Type B pancreatic cell (in vitro differentiated cells): Measurements from ENCODE around the gene SCAF1. TPM values are rescaled to one million over a fixed set of nuclear protein-coding genes. Genes with fewer than 3 reads are reported as not detected.
A peak's percentile ranks its signal among the peaks of the same experiment; 100 is the strongest.

Experiments used
- DNase-seq: peaks from one replicate; pipeline ENCODE4 v3.0.0; 2021; ENCODE audit warnings: mixed read lengths; ENCODE audit not compliant: unreplicated experiment; ENCODE audit errors: extremely low spot score
- H3K27ac Mint-ChIP-seq: 2 replicates; pipeline ENCODE4 v1.8.0; 2021; ENCODE audit warnings: mild to moderate bottlenecking, mixed read lengths
- H3K27me3 Mint-ChIP-seq: 2 replicates; pipeline ENCODE4 v1.8.0; 2021; ENCODE audit warnings: mixed read lengths
- H3K36me3 Mint-ChIP-seq: 2 replicates; pipeline ENCODE4 v1.8.0; 2021; ENCODE audit warnings: mixed read lengths
- H3K4me1 Mint-ChIP-seq: one replicate; pipeline ENCODE4 v1.8.0; 2021; ENCODE audit warnings: mixed read lengths; ENCODE audit not compliant: unreplicated experiment
- H3K4me3 Mint-ChIP-seq: 2 replicates; pipeline ENCODE4 v1.8.0; 2021; ENCODE audit warnings: mild to moderate bottlenecking, mixed read lengths
- H3K9me3 Mint-ChIP-seq: 2 replicates; pipeline ENCODE4 v1.8.0; 2021; ENCODE audit warnings: mixed read lengths
- total RNA-seq: library from RNA; stranded (reverse); gene quantifications from 2 replicates; pipeline ENCODE4 v1.2.1, GENCODE V29; 2021; ENCODE audit warnings: low replicate concordance
- TF ChIP-seq, protein P1 (sequence below): fragments of 200-600 bp; sonication (generic); conservative IDR thresholded peaks from 2 replicates; pipeline ENCODE4 v1.5.0; 2021; ENCODE audit warnings: antibody characterized with exemption, mild to moderate bottlenecking

Gene SCAF1
- total RNA-seq, 1 donor from 2014 or later = 78.1 TPM

DNA sequence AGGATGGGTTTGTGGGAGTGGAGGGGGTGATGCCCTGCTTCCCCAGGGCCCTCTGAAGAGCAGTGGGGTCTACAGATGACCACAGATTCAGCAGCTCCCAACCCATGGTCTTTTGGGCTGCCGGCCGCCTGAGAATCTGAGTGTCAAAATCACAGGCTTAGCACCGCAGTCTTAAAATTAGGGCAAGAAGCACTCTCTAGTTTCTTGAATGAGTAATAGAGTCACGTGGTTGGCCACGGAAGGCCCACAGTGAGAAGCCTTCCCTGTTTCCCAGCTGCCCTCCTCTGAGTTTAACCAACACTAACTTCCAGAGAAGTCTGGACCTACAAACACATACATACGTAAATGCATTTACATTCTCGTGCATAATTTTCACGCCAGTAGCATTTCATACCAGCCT lies 40.3 kb downstream of the SCAF1 start:
- Mint-ChIP-seq H3K4me3 (no peak overlapping the region), H3K27ac (no peak overlapping the region), H3K27me3 (no peaks in the 10 kb centered on the region), H3K36me3 (peaks cover 8% of the 10 kb centered on the region), H3K9me3 (no peaks in the 10 kb centered on the region), H3K4me1 (peaks cover 9% of the 10 kb centered on the region)
- no peak for DNase-seq
- TF ChIP-seq, protein P1, sequence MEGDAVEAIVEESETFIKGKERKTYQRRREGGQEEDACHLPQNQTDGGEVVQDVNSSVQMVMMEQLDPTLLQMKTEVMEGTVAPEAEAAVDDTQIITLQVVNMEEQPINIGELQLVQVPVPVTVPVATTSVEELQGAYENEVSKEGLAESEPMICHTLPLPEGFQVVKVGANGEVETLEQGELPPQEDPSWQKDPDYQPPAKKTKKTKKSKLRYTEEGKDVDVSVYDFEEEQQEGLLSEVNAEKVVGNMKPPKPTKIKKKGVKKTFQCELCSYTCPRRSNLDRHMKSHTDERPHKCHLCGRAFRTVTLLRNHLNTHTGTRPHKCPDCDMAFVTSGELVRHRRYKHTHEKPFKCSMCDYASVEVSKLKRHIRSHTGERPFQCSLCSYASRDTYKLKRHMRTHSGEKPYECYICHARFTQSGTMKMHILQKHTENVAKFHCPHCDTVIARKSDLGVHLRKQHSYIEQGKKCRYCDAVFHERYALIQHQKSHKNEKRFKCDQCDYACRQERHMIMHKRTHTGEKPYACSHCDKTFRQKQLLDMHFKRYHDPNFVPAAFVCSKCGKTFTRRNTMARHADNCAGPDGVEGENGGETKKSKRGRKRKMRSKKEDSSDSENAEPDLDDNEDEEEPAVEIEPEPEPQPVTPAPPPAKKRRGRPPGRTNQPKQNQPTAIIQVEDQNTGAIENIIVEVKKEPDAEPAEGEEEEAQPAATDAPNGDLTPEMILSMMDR = no peak

DNA sequence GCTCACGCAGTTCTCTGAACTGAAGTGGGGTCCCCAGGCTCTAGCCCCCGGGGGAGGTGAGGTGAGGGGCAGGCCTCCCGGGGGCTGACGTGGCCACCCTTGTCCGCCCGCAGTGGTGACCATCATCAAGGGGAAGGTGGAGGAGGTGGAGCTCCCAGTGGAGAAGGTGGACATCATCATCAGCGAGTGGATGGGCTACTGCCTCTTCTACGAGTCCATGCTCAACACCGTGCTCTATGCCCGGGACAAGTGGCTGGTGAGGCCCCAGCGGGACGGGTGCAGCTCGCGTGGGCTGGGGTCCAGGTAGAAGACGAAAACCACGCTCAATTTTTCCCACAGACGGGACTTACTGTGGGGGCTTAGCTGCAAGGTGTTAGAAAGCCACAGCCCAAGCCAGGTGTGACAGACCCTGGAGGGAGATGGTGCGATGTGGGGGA lies 41.8 kb downstream of the SCAF1 start:
- TF ChIP-seq, protein P1 = no peak

DNA sequence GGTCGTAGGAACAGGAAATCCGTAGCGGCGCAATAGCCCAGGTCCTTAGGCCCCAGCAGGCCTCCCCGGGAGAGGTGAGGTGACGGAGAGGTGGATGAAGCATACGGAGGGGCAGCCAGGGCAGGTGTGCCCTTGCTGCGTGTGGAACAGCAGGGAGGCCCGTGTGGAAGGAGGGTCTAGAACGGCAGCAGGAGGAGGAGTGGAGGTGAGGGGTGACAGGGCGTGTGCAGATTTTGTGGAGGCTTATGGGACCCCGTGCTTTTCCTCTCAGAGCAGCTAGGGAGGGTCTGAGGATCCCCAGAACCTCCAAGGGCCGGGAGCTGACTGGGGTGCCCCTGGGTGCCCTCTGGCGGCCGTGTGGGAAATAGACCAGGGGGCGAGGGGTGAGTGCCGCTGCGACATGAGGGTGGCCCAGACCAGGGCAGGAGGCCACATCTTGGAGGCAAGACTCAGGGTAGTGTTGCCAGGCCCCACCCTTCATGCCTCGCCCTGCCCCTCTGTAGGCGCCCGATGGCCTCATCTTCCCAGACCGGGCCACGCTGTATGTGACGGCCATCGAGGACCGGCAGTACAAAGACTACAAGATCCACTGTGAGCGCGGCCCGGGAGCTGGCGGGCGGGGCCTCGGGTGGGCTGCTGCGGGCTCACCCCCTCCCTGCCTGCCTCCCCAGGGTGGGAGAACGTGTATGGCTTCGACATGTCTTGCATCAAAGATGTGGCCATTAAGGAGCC lies 42.4 kb downstream of the SCAF1 start:
- peak; percentile 69 for DNase-seq
- no peaks in the 10 kb centered on the region for H3K27me3 Mint-ChIP-seq
- peaks cover 11% of the 10 kb centered on the region for H3K36me3 Mint-ChIP-seq
- no peak overlapping the region for H3K27ac Mint-ChIP-seq
- no peaks in the 10 kb centered on the region for H3K9me3 Mint-ChIP-seq
- peaks cover 12% of the 10 kb centered on the region for H3K4me1 Mint-ChIP-seq
- H3K4me3 Mint-ChIP-seq = no peak overlapping the region
- TF ChIP-seq, protein P1 = peak; percentile 54

More for the DNA sequence above, 41.8 kb downstream of the SCAF1 start:
- DNase-seq = no peak
- no peaks in the 10 kb centered on the region for H3K27me3 Mint-ChIP-seq
- H3K36me3 Mint-ChIP-seq = peaks cover 11% of the 10 kb centered on the region
- H3K27ac Mint-ChIP-seq = no peak overlapping the region
- peaks cover 12% of the 10 kb centered on the region for H3K4me1 Mint-ChIP-seq
- no peak overlapping the region for H3K4me3 Mint-ChIP-seq
- H3K9me3 Mint-ChIP-seq = no peaks in the 10 kb centered on the region

DNA sequence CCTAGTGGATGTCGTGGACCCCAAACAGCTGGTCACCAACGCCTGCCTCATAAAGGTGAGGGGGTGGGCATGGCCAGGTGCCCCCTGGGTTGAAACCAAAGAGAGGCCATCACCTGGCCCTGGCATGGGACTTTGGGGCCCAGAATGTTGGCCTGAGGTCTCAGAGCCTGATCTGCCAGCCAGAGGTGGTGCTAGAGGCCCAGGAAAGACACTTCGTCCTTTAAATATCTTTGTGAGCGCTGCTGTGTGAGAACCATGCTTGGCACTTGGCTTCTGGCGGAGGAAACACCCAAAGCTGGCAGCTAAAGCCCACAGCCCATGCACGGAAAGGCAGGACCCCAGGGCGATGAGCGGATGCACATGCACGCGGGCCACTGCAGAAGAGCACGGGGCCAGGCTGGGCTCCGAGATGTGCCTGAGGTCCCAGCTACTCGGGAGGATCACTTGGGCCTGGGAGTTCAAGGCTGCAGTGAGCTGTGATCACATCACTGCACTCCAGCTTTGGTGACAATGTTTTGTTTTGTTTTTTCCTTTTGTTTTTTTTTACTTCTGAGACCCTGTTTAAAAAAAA lies 43.1 kb downstream of the SCAF1 start:
- TF ChIP-seq, protein P1 = no peak
- H3K9me3 Mint-ChIP-seq = no peaks in the 10 kb centered on the region
- peaks cover 12% of the 10 kb centered on the region for H3K4me1 Mint-ChIP-seq
- no peaks in the 10 kb centered on the region for H3K27me3 Mint-ChIP-seq
- DNase-seq = no peak
- no peak overlapping the region for H3K4me3 Mint-ChIP-seq
- peaks cover 11% of the 10 kb centered on the region for H3K36me3 Mint-ChIP-seq
- no peak overlapping the region for H3K27ac Mint-ChIP-seq

DNA sequence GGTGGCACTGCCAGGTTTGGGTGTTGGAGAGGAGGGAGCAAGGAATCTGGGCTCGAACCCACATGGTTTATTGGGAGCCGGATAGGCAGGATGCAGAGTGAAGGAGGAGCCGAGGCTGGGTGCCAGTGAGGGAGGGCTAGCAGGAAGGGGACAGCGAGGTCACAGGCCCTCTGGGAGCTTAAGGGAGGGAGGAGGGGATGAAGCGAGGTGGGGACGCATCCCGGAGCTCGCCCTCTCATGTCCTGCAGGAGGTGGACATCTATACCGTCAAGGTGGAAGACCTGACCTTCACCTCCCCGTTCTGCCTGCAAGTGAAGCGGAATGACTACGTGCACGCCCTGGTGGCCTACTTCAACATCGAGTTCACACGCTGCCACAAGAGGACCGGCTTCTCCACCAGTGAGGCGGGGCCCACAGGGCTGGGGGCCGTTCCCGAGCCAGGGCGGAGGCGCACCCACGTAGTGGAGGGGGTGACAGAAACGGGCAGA lies 43.9 kb downstream of the SCAF1 start:
- Mint-ChIP-seq H3K4me3 (no peak overlapping the region), H3K27me3 (peaks cover 7% of the 10 kb centered on the region), H3K27ac (no peak overlapping the region), H3K4me1 (peaks cover 17% of the 10 kb centered on the region), H3K9me3 (no peaks in the 10 kb centered on the region), H3K36me3 (peaks cover 11% of the 10 kb centered on the region)
- peak; percentile 62 for DNase-seq
- TF ChIP-seq, protein P1 = no peak
